ENCODE data around the gene CD24.

The CD24 gene

GRCh38 chr6:106981926-106982325, 7.4 kb upstream of the CD24 start:
- no CpG with 5 or more reads among the region's 4 CpGs for WGBS (ENCODE audit: insufficient coverage, insufficient read length)
- DNase-seq (ENCODE audit: low read depth, low spot score): no peak
- H3K4me1 ChIP-seq (ENCODE audit: control insufficient read depth, insufficient read depth, low read length): no peaks in the 10 kb centered on the region

GRCh38 chr6:106980926-106981325, 6.4 kb upstream of the CD24 start:
- DNase-seq (ENCODE audit: low read depth, low spot score): no peak
- Histone ChIP-seq H3K27ac (ENCODE audit: low read length) (no peak overlapping the region), H3K27me3 (ENCODE audit: control insufficient read depth, insufficient read depth, low read length) (no peaks in the 10 kb centered on the region), H3K4me1 (ENCODE audit: control insufficient read depth, insufficient read depth, low read length) (no peaks in the 10 kb centered on the region; the same call in 1 of the 2 replicates), H3K4me3 (ENCODE audit: low read length) (no peak overlapping the region), H3K36me3 (ENCODE audit: control insufficient read depth, insufficient read depth, low read length) (no peaks in the 10 kb centered on the region), H3K9me3 (ENCODE audit: control insufficient read depth, insufficient read depth, low read length) (no peaks in the 10 kb centered on the region)
- WGBS (ENCODE audit: insufficient coverage, insufficient read length): no CpG with 5 or more reads among the region's 4 CpGs

More at GRCh38 chr6:106981926-106982325, 7.4 kb upstream of the CD24 start:
- Histone ChIP-seq H3K27me3 (ENCODE audit: control insufficient read depth, insufficient read depth, low read length) (no peaks in the 10 kb centered on the region), H3K36me3 (ENCODE audit: control insufficient read depth, insufficient read depth, low read length) (no peaks in the 10 kb centered on the region), H3K4me3 (ENCODE audit: low read length) (no peak overlapping the region), H3K9me3 (ENCODE audit: control insufficient read depth, insufficient read depth, low read length) (no peaks in the 10 kb centered on the region), H3K27ac (ENCODE audit: low read length) (no peak overlapping the region)

GRCh38 chr6:106979435-106979884, 4.9 kb upstream of the CD24 start:
- H3K27me3 ChIP-seq (ENCODE audit: control insufficient read depth, insufficient read depth, low read length): no peaks in the 10 kb centered on the region
- H3K4me1 ChIP-seq (ENCODE audit: control insufficient read depth, insufficient read depth, low read length): no peaks in the 10 kb centered on the region; the same call in 1 of the 2 replicates
- peak; percentile 94 for DNase-seq (ENCODE audit: low read depth, low spot score)
- H3K4me3 ChIP-seq (ENCODE audit: low read length): no peak overlapping the region
- WGBS (ENCODE audit: insufficient coverage, insufficient read length): no CpG with 5 or more reads among the region's 8 CpGs
- H3K27ac ChIP-seq (ENCODE audit: low read length): no peak overlapping the region
- H3K36me3 ChIP-seq (ENCODE audit: control insufficient read depth, insufficient read depth, low read length): no peaks in the 10 kb centered on the region
- no peaks in the 10 kb centered on the region for H3K9me3 ChIP-seq (ENCODE audit: control insufficient read depth, insufficient read depth, low read length)

GRCh38 chr6:106977246-106977645, 2.7 kb upstream of the CD24 start:
- H3K27me3 ChIP-seq (ENCODE audit: control insufficient read depth, insufficient read depth, low read length): no peaks in the 10 kb centered on the region
- H3K4me1 ChIP-seq (ENCODE audit: control insufficient read depth, insufficient read depth, low read length): no peaks in the 10 kb centered on the region; the same call in 1 of the 2 replicates
- no CpG with 5 or more reads among the region's 3 CpGs for WGBS (ENCODE audit: insufficient coverage, insufficient read length)
- no peaks in the 10 kb centered on the region for H3K9me3 ChIP-seq (ENCODE audit: control insufficient read depth, insufficient read depth, low read length)
- peaks cover 9% of the 10 kb centered on the region for H3K36me3 ChIP-seq (ENCODE audit: control insufficient read depth, insufficient read depth, low read length)
- no peak for DNase-seq (ENCODE audit: low read depth, low spot score)
- no peak overlapping the region for H3K27ac ChIP-seq (ENCODE audit: low read length)
- no peak overlapping the region for H3K4me3 ChIP-seq (ENCODE audit: low read length)

- Histone ChIP-seq H3K27ac (ENCODE audit: low read length) (no peak overlapping the region), H3K4me1 (ENCODE audit: control insufficient read depth, insufficient read depth, low read length) (no peaks in the 10 kb centered on the region; the same call in 1 of the 2 replicates), H3K27me3 (ENCODE audit: control insufficient read depth, insufficient read depth, low read length) (no peaks in the 10 kb centered on the region), H3K36me3 (ENCODE audit: control insufficient read depth, insufficient read depth, low read length) (peaks cover 9% of the 10 kb centered on the region), H3K4me3 (ENCODE audit: low read length) (no peak overlapping the region), H3K9me3 (ENCODE audit: control insufficient read depth, insufficient read depth, low read length) (no peaks in the 10 kb centered on the region)
- WGBS (ENCODE audit: insufficient coverage, insufficient read length): no CpG with 5 or more reads among the region's 5 CpGs
- DNase-seq (ENCODE audit: low read depth, low spot score): no peak
Measured at GRCh38 chr6:106976270-106976669, 1.7 kb upstream of the CD24 start.

GRCh38 chr6:106975738-106976064, 1.2 kb upstream of the CD24 start:
- no peaks in the 10 kb centered on the region for H3K27me3 ChIP-seq (ENCODE audit: control insufficient read depth, insufficient read depth, low read length)
- peak overlapping the region; percentile 80; the same call in 1 of the 2 replicates for H3K4me3 ChIP-seq (ENCODE audit: low read length)
- WGBS (ENCODE audit: insufficient coverage, insufficient read length): no CpG with 5 or more reads among the region's 12 CpGs
- no peak overlapping the region for H3K27ac ChIP-seq (ENCODE audit: low read length)
- no peaks in the 10 kb centered on the region; the same call in 1 of the 2 replicates for H3K4me1 ChIP-seq (ENCODE audit: control insufficient read depth, insufficient read depth, low read length)
- no peaks in the 10 kb centered on the region for H3K9me3 ChIP-seq (ENCODE audit: control insufficient read depth, insufficient read depth, low read length)
- no peak for DNase-seq (ENCODE audit: low read depth, low spot score)
- peaks cover 9% of the 10 kb centered on the region for H3K36me3 ChIP-seq (ENCODE audit: control insufficient read depth, insufficient read depth, low read length)

GRCh38 chr6:106974999-106975737, 639 bp upstream of the CD24 start:
- H3K9me3 ChIP-seq (ENCODE audit: control insufficient read depth, insufficient read depth, low read length): no peaks in the 10 kb centered on the region
- no peaks in the 10 kb centered on the region for H3K27me3 ChIP-seq (ENCODE audit: control insufficient read depth, insufficient read depth, low read length)
- WGBS (ENCODE audit: insufficient coverage, insufficient read length): no CpG with 5 or more reads among the region's 90 CpGs
- peaks cover 9% of the 10 kb centered on the region for H3K36me3 ChIP-seq (ENCODE audit: control insufficient read depth, insufficient read depth, low read length)
- no peaks in the 10 kb centered on the region; the same call in 1 of the 2 replicates for H3K4me1 ChIP-seq (ENCODE audit: control insufficient read depth, insufficient read depth, low read length)
- H3K4me3 ChIP-seq (ENCODE audit: low read length): peak overlapping the region; percentile 80
- no peak for DNase-seq (ENCODE audit: low read depth, low spot score)
- no peak overlapping the region for H3K27ac ChIP-seq (ENCODE audit: low read length)

GRCh38 chr6:106973836-106974335, 643 bp downstream of the CD24 start:
- Histone ChIP-seq H3K4me3 (ENCODE audit: low read length) (peak overlapping the region; percentile 80), H3K27ac (ENCODE audit: low read length) (no peak overlapping the region), H3K9me3 (ENCODE audit: control insufficient read depth, insufficient read depth, low read length) (no peaks in the 10 kb centered on the region), H3K27me3 (ENCODE audit: control insufficient read depth, insufficient read depth, low read length) (no peaks in the 10 kb centered on the region), H3K36me3 (ENCODE audit: control insufficient read depth, insufficient read depth, low read length) (peaks cover 9% of the 10 kb centered on the region), H3K4me1 (ENCODE audit: control insufficient read depth, insufficient read depth, low read length) (no peaks in the 10 kb centered on the region; the same call in 1 of the 2 replicates)
- WGBS (ENCODE audit: insufficient coverage, insufficient read length): no CpG with 5 or more reads among the region's 32 CpGs
- no peak for DNase-seq (ENCODE audit: low read depth, low spot score)

- 100% methylated on average over 1 of the region's 49 CpGs for WGBS (ENCODE audit: insufficient coverage, insufficient read length)
- H3K4me3 ChIP-seq (ENCODE audit: low read length): peak overlapping the region; percentile 80
- no peaks in the 10 kb centered on the region for H3K27me3 ChIP-seq (ENCODE audit: control insufficient read depth, insufficient read depth, low read length)
- H3K9me3 ChIP-seq (ENCODE audit: control insufficient read depth, insufficient read depth, low read length): no peaks in the 10 kb centered on the region
- peaks cover 9% of the 10 kb centered on the region for H3K36me3 ChIP-seq (ENCODE audit: control insufficient read depth, insufficient read depth, low read length)
- no peak for DNase-seq (ENCODE audit: low read depth, low spot score)
- no peaks in the 10 kb centered on the region; the same call in 1 of the 2 replicates for H3K4me1 ChIP-seq (ENCODE audit: control insufficient read depth, insufficient read depth, low read length)
- H3K27ac ChIP-seq (ENCODE audit: low read length): no peak overlapping the region
Measured at GRCh38 chr6:106973018-106973835, 1.3 kb downstream of the CD24 start.

GRCh38 chr6:106972500-106972899, 2.0 kb downstream of the CD24 start:
- Histone ChIP-seq H3K9me3 (ENCODE audit: control insufficient read depth, insufficient read depth, low read length) (no peaks in the 10 kb centered on the region), H3K27ac (ENCODE audit: low read length) (no peak overlapping the region), H3K27me3 (ENCODE audit: control insufficient read depth, insufficient read depth, low read length) (no peaks in the 10 kb centered on the region), H3K4me1 (ENCODE audit: control insufficient read depth, insufficient read depth, low read length) (no peaks in the 10 kb centered on the region; the same call in 1 of the 2 replicates), H3K4me3 (ENCODE audit: low read length) (peak overlapping the region; percentile 80), H3K36me3 (ENCODE audit: control insufficient read depth, insufficient read depth, low read length) (peaks cover 9% of the 10 kb centered on the region)
- no CpG with 5 or more reads among the region's 10 CpGs for WGBS (ENCODE audit: insufficient coverage, insufficient read length)
- no peak for DNase-seq (ENCODE audit: low read depth, low spot score)
